Activated T-cell treated with anti-CD3 and anti-CD28 coated beads, Interleukin-2, amount 50 U/mL, for 48 hours (primary cell): ENCODE measurements around the gene TTC21A.
"Not testable (repeated sequence)": the region's sequence is repeated elsewhere in the genome, so short reads cannot be mapped to it uniquely, and the experiment has no call there.

ENCODE experiments used
- DNase-seq, 2 experiments: peaks; one replicate each; pipeline ENCODE4 v3.0.0-alpha.2; 2020

TTC21A gene, protein sequence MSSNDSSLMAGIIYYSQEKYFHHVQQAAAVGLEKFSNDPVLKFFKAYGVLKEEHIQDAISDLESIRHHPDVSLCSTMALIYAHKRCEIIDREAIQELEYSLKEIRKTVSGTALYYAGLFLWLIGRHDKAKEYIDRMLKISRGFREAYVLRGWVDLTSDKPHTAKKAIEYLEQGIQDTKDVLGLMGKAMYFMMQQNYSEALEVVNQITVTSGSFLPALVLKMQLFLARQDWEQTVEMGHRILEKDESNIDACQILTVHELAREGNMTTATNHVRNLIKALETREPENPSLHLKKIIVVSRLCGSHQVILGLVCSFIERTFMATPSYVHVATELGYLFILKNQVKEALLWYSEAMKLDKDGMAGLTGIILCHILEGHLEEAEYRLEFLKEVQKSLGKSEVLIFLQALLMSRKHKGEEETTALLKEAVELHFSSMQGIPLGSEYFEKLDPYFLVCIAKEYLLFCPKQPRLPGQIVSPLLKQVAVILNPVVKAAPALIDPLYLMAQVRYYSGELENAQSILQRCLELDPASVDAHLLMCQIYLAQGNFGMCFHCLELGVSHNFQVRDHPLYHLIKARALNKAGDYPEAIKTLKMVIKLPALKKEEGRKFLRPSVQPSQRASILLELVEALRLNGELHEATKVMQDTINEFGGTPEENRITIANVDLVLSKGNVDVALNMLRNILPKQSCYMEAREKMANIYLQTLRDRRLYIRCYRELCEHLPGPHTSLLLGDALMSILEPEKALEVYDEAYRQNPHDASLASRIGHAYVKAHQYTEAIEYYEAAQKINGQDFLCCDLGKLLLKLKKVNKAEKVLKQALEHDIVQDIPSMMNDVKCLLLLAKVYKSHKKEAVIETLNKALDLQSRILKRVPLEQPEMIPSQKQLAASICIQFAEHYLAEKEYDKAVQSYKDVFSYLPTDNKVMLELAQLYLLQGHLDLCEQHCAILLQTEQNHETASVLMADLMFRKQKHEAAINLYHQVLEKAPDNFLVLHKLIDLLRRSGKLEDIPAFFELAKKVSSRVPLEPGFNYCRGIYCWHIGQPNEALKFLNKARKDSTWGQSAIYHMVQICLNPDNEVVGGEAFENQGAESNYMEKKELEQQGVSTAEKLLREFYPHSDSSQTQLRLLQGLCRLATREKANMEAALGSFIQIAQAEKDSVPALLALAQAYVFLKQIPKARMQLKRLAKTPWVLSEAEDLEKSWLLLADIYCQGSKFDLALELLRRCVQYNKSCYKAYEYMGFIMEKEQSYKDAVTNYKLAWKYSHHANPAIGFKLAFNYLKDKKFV (N-terminal part only)

GRCh38 chr3:39107388-39108199, at the start of gene TTC21A, which contains the start of gene GORASP1:
TSS of gene TTC21A (plus strand) at chr3:39107680. CDS start at chr3:39107838, 158 bp downstream.
TSS of gene GORASP1 (minus strand) at chr3:39107627. CDS start at chr3:39107541, 86 bp downstream.
- DNase-seq: peak; percentile 79 to 81

GRCh38 chr3:39061228-39061627, 46.3 kb upstream of the TTC21A start:
- not testable (repeated sequence) for DNase-seq

DNA sequence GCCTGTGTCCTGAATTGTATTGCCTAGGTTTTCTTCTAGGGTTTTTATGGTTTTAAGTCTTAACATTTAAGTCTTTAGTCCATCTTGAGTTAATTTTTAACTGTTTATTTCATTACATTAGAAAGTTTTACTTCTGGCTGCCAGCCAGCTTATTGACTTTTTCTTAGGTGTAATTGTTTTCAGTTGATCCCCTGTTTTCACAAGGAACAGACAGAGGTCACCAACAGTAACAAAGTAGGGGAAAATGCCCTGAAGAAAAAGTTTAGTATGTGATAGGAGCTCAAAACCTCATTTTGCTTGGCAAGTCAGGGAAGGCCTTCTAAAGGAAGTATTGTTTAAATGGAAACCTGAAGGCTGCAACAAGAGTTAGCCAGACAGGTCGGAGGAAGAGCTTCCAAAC, 45.3 kb upstream of the TTC21A start:
- no peak for DNase-seq

- no peak for DNase-seq
These were observed 44.3 kb upstream of the TTC21A start for GRCh38 chr3:39063143-39063542.

DNA sequence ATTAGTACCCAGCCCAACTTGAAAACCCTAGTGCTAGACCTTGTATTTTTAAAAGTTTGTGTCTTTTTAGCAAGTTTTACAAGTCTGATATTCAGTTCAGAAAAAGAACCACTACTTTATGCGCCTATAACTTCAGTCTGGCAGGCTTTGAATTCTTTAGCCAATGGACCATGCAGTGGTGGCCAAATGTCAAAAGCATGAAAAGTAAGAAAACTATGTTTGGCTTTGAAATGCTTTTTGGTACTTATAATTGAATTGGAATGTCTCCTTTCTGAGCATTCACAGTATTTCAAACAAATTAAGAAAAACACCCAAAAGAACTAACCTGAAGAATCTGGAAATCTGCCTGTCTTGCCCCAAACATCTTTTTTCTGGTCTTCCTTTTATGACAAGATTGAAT, 42.8 kb upstream of the TTC21A start:
- DNase-seq: no peak

DNA sequence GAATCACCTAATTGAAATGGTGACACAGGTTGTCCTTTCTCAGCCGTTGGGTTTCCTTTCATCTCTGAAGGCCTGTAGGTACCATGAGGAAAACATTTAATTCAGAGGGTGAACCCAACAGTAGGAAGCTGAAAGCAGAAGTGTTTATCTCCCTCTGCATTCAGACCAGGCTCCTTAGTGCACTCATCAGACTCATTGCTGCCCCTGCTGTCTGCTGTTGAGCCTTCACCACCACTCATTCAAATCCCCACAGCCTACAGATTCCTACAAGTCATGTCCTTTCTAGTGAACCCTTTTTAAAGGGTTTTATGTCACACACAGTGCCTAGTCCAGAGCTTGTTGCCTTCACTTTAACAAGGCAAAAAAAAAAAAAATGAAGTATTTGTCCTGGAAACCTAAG, 42.3 kb upstream of the TTC21A start:
- no peak for DNase-seq

DNA sequence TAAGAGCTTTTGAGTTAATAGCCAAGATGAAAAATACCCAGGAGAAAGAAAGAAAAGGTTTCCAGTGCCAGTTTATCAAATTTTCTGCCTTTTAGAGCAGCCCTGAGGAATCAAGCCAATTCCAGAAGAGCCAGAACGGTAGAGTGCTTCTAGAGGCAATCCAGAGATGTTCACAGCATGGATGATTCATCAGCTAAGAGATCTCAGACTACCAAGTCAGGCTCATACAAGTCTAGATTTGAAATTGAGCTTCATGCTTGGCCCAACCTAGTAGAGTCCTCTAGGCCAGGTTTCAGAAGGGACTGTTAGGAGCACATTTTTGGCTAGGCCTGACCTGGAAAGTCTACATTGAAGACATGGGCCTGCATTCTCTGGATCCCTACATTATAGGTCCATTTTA, 40.2 kb upstream of the TTC21A start:
- DNase-seq: no peak

- no peak for DNase-seq
These were observed 38.9 kb upstream of the TTC21A start for GRCh38 chr3:39068556-39068955.

DNA sequence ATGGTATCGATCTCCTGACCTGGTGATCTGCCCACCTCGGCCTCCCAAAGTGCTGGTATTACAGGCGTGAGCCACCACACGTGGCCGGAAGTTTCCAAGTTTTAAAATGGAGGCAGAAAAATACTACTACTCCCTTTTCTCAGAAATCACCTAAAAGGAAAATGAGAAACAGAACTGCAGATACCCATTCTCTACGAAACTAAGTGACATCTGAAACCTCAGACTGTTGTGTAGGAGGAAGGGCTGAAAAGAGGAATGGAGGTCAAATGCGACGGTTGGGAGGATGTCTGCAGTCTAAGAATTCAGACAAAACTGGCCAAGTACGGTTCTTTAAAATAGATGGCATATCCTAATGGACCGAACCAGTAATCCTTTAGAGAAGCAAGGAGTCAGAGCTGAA, 31.6 kb upstream of the TTC21A start:
- no peak for DNase-seq

DNA sequence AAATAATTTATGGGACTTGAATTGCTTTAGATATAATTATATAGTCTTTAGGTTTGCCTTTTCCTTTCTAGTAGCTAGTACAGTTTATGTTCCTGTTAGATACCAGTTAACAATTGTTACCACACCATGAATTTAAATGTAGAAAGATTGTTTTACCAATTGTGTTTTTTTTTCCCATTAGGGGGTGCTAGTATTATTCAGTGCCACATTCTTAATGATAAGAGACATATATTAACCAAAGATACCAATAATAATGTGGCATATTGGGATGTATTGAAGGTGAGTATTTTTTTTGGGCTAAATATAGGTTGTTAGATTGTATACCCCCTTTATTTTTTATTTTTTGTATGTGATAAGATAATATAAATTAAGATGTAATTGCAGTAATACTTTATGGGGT, 27.9 kb upstream of the TTC21A start:
- no peak for DNase-seq

- no peak for DNase-seq
These were observed 27.5 kb upstream of the TTC21A start for GRCh38 chr3:39080026-39080425.

- no peak for DNase-seq
These were observed 24.7 kb upstream of the TTC21A start for GRCh38 chr3:39082666-39083313.

- DNase-seq: no peak
These were observed 21.3 kb upstream of the TTC21A start for GRCh38 chr3:39086144-39086543.

DNA sequence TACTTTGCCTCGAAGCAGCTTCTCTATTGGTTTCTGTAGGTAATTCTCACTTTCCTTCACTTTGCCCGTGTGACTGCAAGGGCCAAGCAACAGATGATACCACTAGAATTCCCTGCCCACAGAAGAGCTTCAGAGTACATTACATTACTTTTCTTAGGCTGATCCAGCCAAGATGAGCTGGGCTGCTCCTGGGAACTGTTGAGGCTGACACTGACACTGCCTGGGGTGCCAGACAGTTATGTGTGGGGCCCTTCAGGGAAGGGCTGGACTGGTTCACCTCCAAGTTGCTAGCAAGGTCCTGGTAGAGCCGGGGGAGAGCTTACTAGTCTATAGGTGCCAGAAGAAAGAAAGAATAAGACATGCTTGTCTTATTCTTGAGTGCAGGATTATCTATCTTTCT, 19.0 kb upstream of the TTC21A start:
- no peak for DNase-seq

- DNase-seq: no peak
These were observed 18.6 kb upstream of the TTC21A start for GRCh38 chr3:39088889-39089288.

GRCh38 chr3:39090922-39091321, 16.6 kb upstream of the TTC21A start:
- DNase-seq: no peak

DNA sequence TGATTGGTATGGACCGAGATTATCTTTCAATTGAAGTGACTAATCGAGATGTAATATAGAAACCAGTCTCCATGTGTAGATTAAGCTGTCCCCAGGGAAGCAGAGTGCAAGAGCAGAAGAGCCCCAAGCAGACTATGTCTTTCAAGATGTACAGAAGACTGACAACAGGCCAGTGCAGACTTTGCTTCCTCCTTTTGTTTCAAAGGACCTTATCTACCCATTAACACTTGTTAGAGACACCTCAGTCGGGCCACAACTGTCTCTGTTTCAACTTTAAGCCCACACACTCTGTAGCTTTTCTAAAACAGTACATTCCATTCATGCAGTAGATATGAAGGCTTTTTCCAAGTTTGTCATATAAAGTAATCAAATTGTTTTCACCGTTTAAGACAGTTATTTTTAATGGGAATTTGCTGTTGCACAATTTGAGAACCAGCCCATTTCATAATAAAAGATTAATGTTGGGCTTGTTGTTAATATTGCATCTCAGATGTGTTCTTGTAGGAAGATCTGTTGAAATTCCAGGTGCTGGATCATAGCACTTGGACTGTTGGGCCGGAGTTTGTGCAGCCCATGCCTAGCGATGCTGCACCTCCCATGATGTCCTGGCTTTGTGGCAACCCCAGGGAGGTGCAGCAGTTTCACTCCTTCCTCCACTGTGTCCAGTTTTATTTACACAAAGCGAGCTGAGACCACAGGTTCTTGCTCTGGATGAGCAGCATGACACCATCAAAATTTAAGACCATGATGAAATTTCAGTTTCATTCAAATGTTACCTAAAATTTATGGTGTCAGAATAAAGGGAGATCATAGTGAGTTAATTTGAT, 12.4 kb upstream of the TTC21A start:
- DNase-seq: no peak

DNA sequence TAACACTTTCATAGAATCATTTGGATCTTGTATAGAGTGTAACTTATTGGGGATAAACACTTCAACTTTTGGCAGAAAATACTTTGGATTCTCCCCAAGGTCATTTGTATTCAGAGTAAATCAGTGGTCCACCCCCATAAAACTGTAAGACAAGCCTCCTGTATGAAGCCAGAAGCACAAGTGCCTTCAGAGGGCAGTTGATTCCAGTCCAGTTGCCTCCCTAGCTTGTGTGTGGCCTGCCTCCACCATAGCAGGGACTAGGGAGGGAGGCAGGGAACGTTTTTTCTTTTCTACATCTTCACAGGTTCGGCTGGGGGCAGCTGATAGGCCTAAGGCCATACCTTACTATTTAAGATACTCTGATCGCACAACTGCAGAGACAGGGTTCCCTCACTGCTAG, 11.7 kb upstream of the TTC21A start:
- no peak for DNase-seq

DNA sequence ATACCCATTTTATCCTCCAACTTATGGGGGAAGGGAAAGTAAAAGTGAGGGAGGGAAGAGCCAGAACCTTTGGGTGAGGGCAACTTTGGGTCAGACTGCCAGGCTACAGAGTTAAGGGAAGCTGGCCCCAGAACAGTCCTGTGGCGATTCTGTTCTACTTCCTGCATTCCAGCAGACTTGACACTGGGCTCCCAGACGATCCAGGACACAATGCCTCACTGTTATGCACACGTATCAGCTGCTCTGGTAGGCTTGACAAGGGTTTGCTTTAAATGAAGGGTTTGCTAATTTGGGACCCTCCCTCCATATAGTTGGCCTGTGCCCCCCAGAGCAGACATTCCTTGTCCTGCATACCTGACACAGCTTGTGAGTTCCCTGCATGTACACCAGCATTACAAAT, 10.7 kb upstream of the TTC21A start:
- no peak for DNase-seq

DNA sequence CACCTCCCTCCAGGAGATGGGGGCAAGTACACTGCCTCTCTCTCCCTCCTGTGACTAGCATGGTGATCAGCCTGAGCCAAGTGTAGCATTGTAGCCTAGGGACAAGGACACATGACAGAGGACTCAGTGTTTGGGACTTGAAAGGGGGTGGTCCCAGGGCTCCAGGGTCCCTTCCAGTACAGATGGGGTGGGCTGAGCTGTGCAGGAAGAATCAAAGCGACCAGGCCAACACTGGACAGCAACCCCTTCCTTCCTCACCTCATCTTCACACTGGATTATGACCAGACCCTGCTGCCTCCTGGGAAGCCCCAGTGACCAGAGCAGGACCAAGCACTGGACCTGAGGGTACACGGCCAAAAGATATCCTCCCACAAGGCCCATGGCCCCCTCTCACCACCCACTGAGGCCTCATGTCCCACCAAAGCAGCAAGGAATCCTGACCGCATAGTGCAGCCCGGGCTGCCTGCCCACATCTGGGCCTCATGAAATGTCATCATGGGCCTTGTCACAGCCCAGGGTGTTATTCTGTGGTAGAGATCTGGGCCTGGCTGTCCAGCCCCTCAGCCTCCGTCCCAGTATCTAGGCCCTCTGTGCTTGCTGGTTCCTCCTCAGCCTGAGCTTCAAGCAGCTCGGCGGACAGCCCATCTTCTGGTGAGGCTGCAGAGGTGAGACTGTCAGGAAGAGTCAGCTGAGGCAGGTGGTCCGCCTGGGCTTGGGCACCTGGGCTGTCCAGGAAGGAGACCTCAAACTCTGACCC, 9.6 kb upstream of the TTC21A start:
- DNase-seq: no peak
